Skin of body (tissue), 2 donors: ENCODE data around the gene GJB6. TPM values are rescaled to one million over a fixed set of nuclear protein-coding genes. Genes with fewer than 3 reads are reported as not detected.
"Not testable (repeated sequence)": the region's sequence is repeated elsewhere in the genome, so short reads cannot be mapped to it uniquely, and the experiment has no call there.

ENCODE experiments used
- DNase-seq: peaks from one replicate; lab custom pipeline; 2025; lab: John Stamatoyannopoulos, UW
- total RNA-seq: library from RNA; depleted of rRNA; stranded (reverse); fragments of >200 nt; gene quantifications from one replicate; pipeline ENCODE4 v1.2.3, GENCODE V29; 2014

GJB6 gene
- total RNA-seq = 120 TPM

GRCh38 chr13:20231839-20232555 is at the start of gene GJB6:
TSS of gene GJB6 (minus strand) at chr13:20232319. CDS start at chr13:20223480, 8,839 bp downstream.
- no peak for DNase-seq

- DNase-seq = not testable (repeated sequence)
These were observed 44.8 kb upstream of the GJB6 start for GRCh38 chr13:20276901-20277300.

- no peak for DNase-seq
These were observed 42.3 kb upstream of the GJB6 start for GRCh38 chr13:20274466-20274865.

- no peak for DNase-seq
These were observed 40.6 kb upstream of the GJB6 start for GRCh38 chr13:20272588-20273171.

GRCh38 chr13:20272104-20272503 is 40.0 kb upstream of the GJB6 start:
- DNase-seq = no peak

- no peak for DNase-seq
These were observed 39.3 kb upstream of the GJB6 start for GRCh38 chr13:20271441-20271840.

- DNase-seq = no peak
These were observed 38.2 kb upstream of the GJB6 start for GRCh38 chr13:20270163-20270865.

GRCh38 chr13:20264271-20265018 is 32.3 kb upstream of the GJB6 start:
- DNase-seq = no peak

- DNase-seq = no peak
These were observed 31.4 kb upstream of the GJB6 start for GRCh38 chr13:20263393-20264044.

GRCh38 chr13:20258963-20259288 is 26.8 kb upstream of the GJB6 start:
- no peak for DNase-seq

GRCh38 chr13:20258208-20258962 is 26.3 kb upstream of the GJB6 start:
- DNase-seq = no peak

- no peak for DNase-seq
These were observed 22.0 kb upstream of the GJB6 start for GRCh38 chr13:20254076-20254475.

- no peak for DNase-seq
These were observed 17.8 kb upstream of the GJB6 start for GRCh38 chr13:20249913-20250312.

- DNase-seq = no peak
These were observed 15.8 kb upstream of the GJB6 start for GRCh38 chr13:20247963-20248362.

- no peak for DNase-seq
These were observed 15.3 kb upstream of the GJB6 start for GRCh38 chr13:20247403-20247802.

- no peak for DNase-seq
These were observed 9.5 kb upstream of the GJB6 start for GRCh38 chr13:20241593-20241992.

GRCh38 chr13:20239748-20240147 is 7.6 kb upstream of the GJB6 start:
- no peak for DNase-seq

- no peak for DNase-seq
These were observed 598 bp upstream of the GJB6 start for GRCh38 chr13:20232556-20233277.

- DNase-seq = no peak
These were observed 943 bp downstream of the GJB6 start for GRCh38 chr13:20230913-20231838.
